H1 (cell line): ENCODE data around the gene CEP97. TPM values are rescaled to one million over a fixed set of nuclear protein-coding genes. Genes with fewer than 3 reads are reported as not detected.
A peak's percentile ranks its signal among the peaks of the same experiment; 100 is the strongest.

Experiments used
- CBX8 ChIP-seq: fragments of 300-800, 300-1000 bp; sonication (generic); IDR thresholded peaks from 2 replicates; pipeline ENCODE4 v1.7.1; 2016; ENCODE audit warnings: low read depth, low read length, borderline replicate concordance
- CHD7 ChIP-seq: fragments of 300-600 bp; sonication (generic); IDR thresholded peaks from 2 replicates; pipeline ENCODE4 v1.7.1; 2012; ENCODE audit warnings: low read length, moderate library complexity, mild to moderate bottlenecking, inconsistent platforms; ENCODE audit not compliant: insufficient replicate concordance
- EP300 ChIP-seq, 2 experiments: IDR thresholded peaks; 1 replicate in 1 of 2; 2 replicates in 1 of 2; pipeline ENCODE4 v1.6.1; 2011 to 2012; ENCODE audit warnings: low read depth in 2 of 2, low read length in 2 of 2, mild to moderate bottlenecking in 2 of 2, borderline replicate concordance in 1 of 2, inconsistent platforms in 1 of 2, moderate library complexity in 1 of 2
- GTF2F1 ChIP-seq: IDR thresholded peaks from 2 replicates; pipeline ENCODE4 v1.6.1; 2012; ENCODE audit warnings: low read depth, low read length, improper control_type of control experiment, borderline replicate concordance
- POLR2A ChIP-seq, 2 experiments: IDR thresholded peaks; 1 replicate in 1 of 2; 2 replicates in 1 of 2; pipeline ENCODE4 v1.6.1; 2011; ENCODE audit warnings: low read depth in 2 of 2, low read length in 2 of 2, mild to moderate bottlenecking in 2 of 2; ENCODE audit errors: control extremely low read depth in 1 of 2
- RFX5 ChIP-seq: IDR thresholded peaks from 2 replicates; pipeline ENCODE4 v1.6.1; 2011; ENCODE audit warnings: low read depth, low read length, improper control_type of control experiment, borderline replicate concordance
- RNF2 ChIP-seq: fragments of 200-900, 300-1000 bp; sonication (generic); IDR thresholded peaks from 2 replicates; pipeline ENCODE4 v1.7.1; 2016; ENCODE audit warnings: borderline replicate concordance, low read depth, mild to moderate bottlenecking, antibody characterized with exemption, low read length; ENCODE audit not compliant: poor library complexity, severe bottlenecking; ENCODE audit errors: missing control alignments
- SIX5 ChIP-seq: IDR thresholded peaks from 2 replicates; pipeline ENCODE4 v1.6.1; 2011; ENCODE audit warnings: mild to moderate bottlenecking, low read depth, low read length
- TAF7 ChIP-seq: optimal IDR thresholded peaks from 2 replicates; pipeline ENCODE3; 2011; ENCODE audit warnings: low read depth, mild to moderate bottlenecking, inconsistent platforms, low read length, moderate library complexity, borderline replicate concordance
- YY1 ChIP-seq: IDR thresholded peaks from 2 replicates; pipeline ENCODE4 v1.6.1; 2011; ENCODE audit warnings: low read depth, mild to moderate bottlenecking, low read length
- polyA plus RNA-seq, 7 experiments: library from polyadenylated mRNA; depleted of rRNA in 3 of 7; stranded (reverse) in 5 of 7; unstranded in 2 of 7; fragments of >200 nt in 5 of 7; fragments of 200-250 nt in 2 of 7; gene quantifications; 1 replicate in 5 of 7; 2 replicates in 1 of 7; 4 replicates in 1 of 7; pipeline versions ENCODE4 v1.2.1 to v1.2.3, GENCODE V29; 2011 to 2013; ENCODE audit warnings: missing spikeins in 2 of 7, mixed read lengths in 2 of 7
- total RNA-seq: library from RNA; stranded (reverse); fragmentation: NEBNext Ultra II Directional; extraction: Animal tissue kit (Norgen Biotek cat#: 25700); gene quantifications from 2 replicates; pipeline ENCODE4 v1.2.1, GENCODE V29; 2021

The CEP97 gene
- total and polyA plus RNA-seq, 2 of the 8 experiments (the other 6 are each of a cell fraction or from before 2014, with no cell fraction given), result 1.6 to 13.2 TPM

DNA sequence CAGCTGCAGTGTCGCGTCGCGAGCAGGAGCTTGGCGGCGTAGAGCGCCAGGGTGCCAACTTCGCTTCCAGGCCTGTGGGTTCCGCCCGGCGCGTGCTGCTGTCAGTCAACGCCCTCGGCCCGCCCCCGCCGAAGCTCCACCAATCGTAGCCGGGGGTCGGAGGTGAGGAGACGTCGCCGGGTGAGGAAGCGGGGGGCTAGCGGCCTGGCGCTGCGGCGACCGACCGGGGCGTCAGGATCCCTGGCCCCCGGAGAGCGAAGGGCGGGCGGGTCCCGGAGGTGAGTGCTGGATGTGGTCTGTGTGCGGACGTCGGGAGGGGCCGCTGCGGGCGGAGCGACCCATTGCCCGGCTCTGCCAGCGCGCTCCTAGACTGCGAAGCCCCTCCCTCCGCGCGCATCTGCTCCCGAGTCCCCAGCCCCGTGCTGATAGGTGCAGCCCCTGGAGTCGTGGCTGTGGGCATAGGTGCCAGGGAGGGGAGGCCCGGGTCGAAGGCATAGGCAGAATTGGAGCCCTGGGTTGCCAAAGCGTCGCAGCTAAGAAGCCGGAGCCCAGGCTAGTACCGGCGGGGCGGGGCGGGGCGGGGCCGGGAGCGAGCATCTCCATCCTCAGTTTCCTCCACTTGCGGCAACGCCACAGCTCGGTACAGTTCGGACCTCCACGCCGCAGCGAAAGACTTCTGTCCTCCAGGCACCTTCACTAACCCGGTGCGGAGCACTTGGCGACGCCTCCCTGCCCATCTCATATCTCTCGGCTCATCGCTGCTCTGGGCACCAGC, 54.8 kb downstream of the CEP97 start, which contains the start of gene NXPE3 (continued):
- TF ChIP-seq GTF2F1, result no peak
- no peak for TF ChIP-seq TAF7
- TF ChIP-seq POLR2A (IDR thresholded peaks at IDR 0.05; ENCODE audit: control extremely low read depth in 1 of 2, low read depth in 2 of 2, low read length in 2 of 2), result peak in 1 of 2 experiments; percentile 49; a peak in 1 of 3 replicates
- TF ChIP-seq RNF2, result no peak
- no peak for TF ChIP-seq SIX5
- TF ChIP-seq CBX8, result no peak
- TF ChIP-seq YY1, result no peak
- TF ChIP-seq RFX5, result no peak
- TF ChIP-seq EP300 (IDR thresholded peaks at IDR 0.05; ENCODE audit: borderline replicate concordance in 1 of 2, low read depth in 2 of 2, low read length in 2 of 2), result no peak
- no peak for TF ChIP-seq CHD7
